H7 (cell line): Measurements from ENCODE around the gene LBR. TPM values are rescaled to one million over a fixed set of nuclear protein-coding genes. Genes with fewer than 3 reads are reported as not detected.

Source experiments
- DNase-seq: peaks from one replicate; pipeline ENCODE4 v3.0.0; 2012
- H3K27me3 ChIP-seq: 2 replicates; pipeline ENCODE4 v1.6.0; 2011; ENCODE audit warnings: mild to moderate bottlenecking, low read length; ENCODE audit not compliant: control insufficient read depth, insufficient read depth
- H3K36me3 ChIP-seq: replicated peaks from 2 replicates; pipeline ENCODE4 v1.5.1; 2011; ENCODE audit warnings: low read length; ENCODE audit not compliant: control insufficient read depth, insufficient read depth
- H3K4me3 ChIP-seq: 2 replicates; pipeline ENCODE4 v1.5.1; 2011; ENCODE audit warnings: low read depth, mild to moderate bottlenecking, control low read depth, low read length, moderate library complexity; ENCODE audit not compliant: insufficient read depth
- total RNA-seq: library from RNA; depleted of rRNA; stranded (reverse); fragments of >200 nt; shearing (Covaris generic); gene quantifications from 2 replicates; pipeline ENCODE4 v1.2.3, GENCODE V29; 2014

The LBR gene
- total RNA-seq, 1 experiment from 2014 or later: 97.1 TPM

DNA sequence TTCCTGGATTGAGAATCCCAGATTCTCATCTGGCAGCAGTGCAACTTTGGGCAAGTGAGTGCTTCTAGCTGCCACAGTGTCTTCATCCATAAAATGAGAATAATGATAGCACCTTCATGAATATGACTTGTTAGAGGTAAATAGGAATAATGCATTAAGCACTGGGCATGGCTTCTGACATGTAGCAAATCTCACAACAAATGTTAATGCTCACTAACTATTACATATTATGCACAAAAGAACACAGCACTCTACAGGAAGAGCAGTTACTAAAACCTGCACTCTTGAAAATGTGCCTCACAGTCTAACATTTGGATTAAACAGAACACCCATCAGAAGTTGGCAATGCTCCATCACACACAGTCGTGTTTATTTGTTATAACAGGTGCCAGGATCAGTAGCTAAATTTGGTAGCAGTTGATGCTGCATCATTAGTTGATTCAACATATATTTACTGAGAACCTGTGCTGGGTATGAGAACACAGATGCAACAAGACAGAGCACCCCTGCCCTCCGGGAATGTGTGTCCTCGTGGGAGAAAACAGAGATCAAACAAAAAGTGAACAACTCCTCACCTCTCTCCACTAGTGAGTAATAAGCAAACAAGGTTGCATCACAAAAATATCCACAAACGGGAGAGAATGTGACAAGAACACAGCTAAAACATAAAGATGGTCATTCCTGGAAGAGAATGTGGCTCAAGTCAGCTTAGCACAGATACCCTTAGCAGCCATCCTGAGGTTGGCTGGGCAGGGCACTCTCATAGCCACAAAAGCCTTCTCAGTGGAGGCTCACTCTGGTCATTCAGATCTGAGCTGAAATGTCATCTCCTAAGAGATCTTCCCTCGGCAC, 26.2 kb upstream of the LBR start:
- no peaks in the 10 kb centered on the region for H3K36me3 ChIP-seq
- no peak overlapping the region for H3K4me3 ChIP-seq
- no peaks in the 10 kb centered on the region for H3K27me3 ChIP-seq
- no peak for DNase-seq

DNA sequence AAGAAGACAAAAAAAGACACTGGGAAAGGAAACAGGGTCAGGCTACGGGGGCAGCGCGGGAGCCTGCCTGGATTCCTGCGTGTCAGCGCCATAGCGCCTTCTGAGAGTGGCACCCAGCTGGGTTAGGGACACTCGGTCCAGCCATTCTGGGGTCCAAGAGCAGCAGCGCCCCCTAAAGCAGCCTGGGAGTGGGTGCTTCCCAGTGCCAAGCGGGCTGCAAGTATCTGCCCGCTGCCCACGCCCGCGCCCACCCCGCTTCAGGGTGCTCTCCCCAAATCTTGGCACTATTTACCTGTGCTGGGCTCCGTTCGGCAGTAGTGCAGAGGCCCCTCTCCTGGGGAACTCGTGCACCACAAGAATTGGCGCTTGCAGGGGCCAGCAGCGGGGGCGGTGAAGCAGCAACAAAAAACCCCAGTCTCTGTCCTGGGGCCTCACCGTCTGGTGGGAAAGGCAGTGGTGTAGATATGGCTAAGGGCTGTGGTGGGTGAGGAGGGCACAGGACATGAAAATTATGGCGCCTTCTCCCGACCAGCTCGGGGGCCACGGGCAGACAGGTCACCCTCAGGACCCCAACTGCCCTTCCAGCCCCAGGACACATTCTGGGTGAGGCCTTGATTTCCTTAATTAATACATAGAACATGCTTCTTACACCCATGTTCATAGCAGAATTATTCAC, 24.1 kb upstream of the LBR start:
- H3K36me3 ChIP-seq: no peaks in the 10 kb centered on the region
- H3K27me3 ChIP-seq: peaks cover 2% of the 10 kb centered on the region; the same call in 1 of the 2 replicates
- peak; percentile 77 for DNase-seq
- no peak overlapping the region for H3K4me3 ChIP-seq

DNA sequence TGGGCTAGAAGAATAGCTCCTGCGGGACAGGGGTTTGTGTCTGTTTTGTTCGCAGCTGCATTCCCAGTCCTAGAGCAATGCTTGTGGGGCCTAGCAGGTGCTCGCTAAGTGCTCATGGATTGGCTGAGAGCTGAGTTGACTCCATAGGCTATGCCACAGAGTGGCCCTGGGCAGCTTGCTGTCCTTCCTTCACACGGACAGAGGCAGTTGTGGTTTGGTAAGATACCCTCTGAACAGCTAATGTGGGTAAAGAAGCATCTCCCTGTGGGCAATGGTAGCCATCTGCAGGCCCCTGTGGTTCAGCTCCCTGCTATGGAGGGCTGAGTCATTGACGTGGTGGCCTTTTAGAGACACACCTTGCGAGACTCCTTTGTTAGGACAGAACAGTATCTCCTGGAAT, 23.5 kb upstream of the LBR start:
- Histone ChIP-seq H3K27me3 (peaks cover 2% of the 10 kb centered on the region; the same call in 1 of the 2 replicates), H3K36me3 (no peaks in the 10 kb centered on the region), H3K4me3 (no peak overlapping the region)
- DNase-seq: no peak

DNA sequence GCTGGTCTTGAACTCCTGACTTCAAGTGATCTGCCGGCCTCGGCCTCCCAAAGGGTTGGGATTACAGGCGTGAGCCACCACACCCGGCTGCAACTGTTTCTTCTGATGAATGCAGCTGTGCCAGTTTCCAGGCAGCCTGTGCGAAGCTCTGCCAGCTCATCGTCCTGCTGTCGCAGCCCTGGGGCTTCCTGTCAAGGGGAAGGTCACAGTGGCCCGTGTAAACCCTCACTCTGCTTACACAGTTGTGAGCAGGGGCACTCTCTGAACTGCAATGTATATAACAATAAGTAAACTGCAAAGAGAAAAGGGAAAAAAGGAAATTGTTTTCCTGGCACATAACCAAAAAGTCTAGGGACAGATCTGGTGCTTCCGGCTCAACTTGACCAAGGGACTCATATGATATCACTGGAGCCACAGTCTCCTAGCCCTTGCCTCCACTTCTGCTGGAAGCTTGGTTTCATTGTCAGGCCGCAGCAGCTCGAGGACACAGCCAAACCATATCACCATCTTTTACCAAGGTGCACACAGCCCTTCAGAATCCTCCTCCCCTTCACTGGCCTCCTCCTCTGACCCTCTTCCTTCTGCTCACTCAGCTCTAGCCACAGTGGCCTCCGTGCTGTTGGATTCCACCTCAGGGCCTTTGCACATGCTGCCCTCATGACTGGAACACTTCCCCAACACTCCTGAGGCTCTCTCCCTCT, 22.8 kb upstream of the LBR start:
- DNase-seq: no peak
- H3K36me3 ChIP-seq: no peaks in the 10 kb centered on the region
- no peak overlapping the region for H3K4me3 ChIP-seq
- H3K27me3 ChIP-seq: peaks cover 2% of the 10 kb centered on the region; the same call in 1 of the 2 replicates

DNA sequence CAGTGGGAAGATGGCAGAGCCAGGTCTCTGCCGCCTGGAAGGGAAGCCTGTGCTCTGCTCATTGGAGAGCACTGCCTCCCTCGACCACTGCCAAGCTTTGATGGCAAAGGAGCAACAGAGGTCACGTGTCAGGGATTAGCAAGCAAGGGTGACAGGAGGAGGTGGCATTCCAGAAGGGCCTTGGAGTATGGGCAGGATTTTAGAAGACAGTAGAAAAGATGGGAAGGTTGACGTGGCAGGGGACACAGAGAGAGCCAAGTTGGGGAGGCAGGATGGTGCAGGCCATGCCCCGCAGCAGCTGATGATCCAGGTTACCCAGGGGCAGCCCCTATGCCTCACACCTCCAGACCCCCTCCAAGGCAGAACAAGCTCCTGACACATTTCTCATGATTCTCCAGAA, 21.9 kb upstream of the LBR start:
- H3K36me3 ChIP-seq: no peaks in the 10 kb centered on the region
- H3K27me3 ChIP-seq: peaks cover 2% of the 10 kb centered on the region; the same call in 1 of the 2 replicates
- H3K4me3 ChIP-seq: no peak overlapping the region
- DNase-seq: no peak

DNA sequence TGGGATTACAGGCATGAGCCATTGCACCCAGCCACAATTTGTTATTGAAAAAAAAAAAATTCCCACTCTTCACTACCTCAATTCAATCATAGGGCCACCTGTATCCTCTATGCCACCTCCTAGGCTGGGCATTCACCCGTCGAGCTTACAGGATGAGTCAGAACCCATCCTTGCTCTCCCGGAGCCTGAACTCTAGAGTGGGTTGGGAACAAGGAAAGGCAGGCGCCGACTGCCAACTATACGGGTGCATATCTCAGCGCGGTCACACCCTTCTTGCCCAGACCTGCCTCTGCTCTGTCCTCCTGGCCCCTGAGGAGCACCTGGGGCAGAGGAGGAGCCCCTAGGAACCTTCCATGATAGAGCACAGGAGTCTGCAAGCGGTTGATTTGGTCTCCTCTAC, 21.4 kb upstream of the LBR start:
- Histone ChIP-seq H3K4me3 (no peak overlapping the region), H3K27me3 (peaks cover 2% of the 10 kb centered on the region; the same call in 1 of the 2 replicates), H3K36me3 (no peaks in the 10 kb centered on the region)
- no peak for DNase-seq

DNA sequence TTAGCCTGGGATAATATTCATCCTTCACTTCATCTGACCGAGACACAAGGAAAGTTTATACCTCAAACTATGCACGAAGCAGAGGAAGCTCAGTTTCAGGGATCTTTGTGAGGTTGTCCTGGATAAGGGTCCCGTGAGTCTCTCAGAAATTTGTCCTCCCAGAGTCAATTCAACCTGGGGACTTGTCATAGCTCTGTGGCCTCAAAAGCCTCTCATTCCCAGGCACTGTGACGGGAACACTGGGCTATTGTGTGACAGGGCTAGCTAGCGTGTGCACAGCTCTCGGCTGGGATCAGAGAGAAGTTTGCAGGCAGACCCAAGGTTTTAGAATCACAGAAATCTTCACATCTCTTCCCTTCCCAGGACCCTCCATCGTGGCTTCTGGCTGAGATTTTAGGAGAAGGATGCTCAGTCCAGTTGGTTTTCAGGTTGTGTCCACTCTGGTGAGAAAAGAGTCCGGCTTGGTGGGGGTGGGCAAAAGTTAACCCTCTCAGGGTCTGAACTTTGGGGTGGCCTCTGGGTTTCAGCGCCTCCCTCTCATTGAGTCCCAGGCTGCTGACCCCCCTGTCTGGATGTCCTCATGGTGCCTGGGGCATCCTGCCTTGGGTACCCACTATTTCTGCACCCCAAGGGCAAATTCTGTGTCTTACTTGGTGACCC, 20.4 kb upstream of the LBR start:
- no peak for DNase-seq
- H3K27me3 ChIP-seq: peaks cover 2% of the 10 kb centered on the region; the same call in 1 of the 2 replicates
- H3K4me3 ChIP-seq: no peak overlapping the region
- H3K36me3 ChIP-seq: no peaks in the 10 kb centered on the region

DNA sequence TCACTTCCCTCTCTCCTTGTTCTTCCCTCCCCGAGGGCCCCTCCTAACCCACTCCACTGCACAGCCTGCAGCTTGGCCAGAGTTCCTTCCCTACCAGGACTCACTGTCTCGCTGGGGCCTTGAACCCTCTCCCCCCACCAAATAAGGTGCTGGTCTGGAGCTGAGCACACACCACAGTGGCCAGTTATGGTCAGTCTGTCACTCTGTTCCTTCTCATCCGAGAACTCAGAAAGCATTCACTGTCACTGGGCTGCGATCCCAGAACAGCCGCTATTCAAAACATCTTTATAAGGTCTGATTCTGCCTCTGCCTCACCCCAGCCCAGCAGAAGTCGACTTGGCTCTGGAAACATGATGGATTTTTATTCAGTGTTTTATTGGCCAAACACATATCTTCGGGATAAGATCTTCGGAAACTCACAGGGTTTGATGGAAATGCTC, 19.8 kb upstream of the LBR start:
- Histone ChIP-seq H3K36me3 (no peaks in the 10 kb centered on the region), H3K27me3 (peaks cover 2% of the 10 kb centered on the region; the same call in 1 of the 2 replicates), H3K4me3 (no peak overlapping the region)
- no peak for DNase-seq

DNA sequence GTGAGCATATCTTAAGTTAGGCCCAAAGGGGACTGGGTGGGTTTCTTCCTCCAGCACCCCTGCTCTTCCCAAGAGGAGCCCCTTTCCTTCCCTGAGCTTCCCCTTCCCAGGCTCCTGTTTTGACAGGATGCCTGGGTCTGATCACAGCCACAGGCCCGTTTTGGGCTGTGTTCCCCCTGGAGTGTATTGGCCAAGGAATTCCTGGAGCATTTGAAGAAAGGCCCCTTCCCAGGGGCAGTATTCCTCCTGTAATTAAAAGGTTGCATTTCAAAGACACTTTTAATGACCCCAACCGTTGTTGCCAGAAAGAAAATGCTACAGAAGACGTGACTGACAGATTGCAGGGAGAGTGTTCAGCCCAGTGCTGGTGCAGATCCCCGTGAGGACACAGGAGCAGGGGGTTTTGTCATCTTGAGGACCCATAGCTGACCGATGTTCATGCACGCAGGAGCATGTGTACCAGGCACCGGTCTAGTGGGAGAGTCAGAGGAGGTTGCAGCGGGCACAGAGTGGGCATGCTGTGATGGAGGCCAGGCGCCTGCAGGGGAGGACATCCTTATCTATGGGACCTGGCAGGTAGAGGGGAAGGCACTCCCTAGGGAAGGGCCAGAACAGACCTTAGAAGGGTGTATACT, 19.3 kb upstream of the LBR start:
- Histone ChIP-seq H3K27me3 (peaks cover 2% of the 10 kb centered on the region; the same call in 1 of the 2 replicates), H3K36me3 (no peaks in the 10 kb centered on the region), H3K4me3 (no peak overlapping the region)
- DNase-seq: no peak

DNA sequence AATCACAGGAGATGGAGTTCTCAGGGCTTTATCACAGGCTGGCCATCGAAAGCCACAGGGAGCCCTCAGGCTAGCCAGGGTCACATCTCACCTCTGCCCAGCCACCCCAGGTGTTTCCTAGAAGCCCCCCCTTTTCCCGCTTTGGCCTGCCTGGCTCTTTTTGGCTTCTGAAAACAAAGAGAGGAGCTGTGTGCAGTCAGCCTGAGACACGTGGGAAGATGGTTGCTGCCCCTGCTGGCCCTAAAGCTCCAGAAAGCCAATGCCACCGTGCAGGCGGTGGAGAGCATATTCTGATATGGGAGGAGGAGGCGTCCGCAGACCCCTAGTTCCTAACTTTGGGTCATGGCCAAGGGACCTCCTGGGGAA, 18.7 kb upstream of the LBR start:
- DNase-seq: no peak
- Histone ChIP-seq H3K27me3 (peaks cover 2% of the 10 kb centered on the region; the same call in 1 of the 2 replicates), H3K36me3 (no peaks in the 10 kb centered on the region), H3K4me3 (no peak overlapping the region)

DNA sequence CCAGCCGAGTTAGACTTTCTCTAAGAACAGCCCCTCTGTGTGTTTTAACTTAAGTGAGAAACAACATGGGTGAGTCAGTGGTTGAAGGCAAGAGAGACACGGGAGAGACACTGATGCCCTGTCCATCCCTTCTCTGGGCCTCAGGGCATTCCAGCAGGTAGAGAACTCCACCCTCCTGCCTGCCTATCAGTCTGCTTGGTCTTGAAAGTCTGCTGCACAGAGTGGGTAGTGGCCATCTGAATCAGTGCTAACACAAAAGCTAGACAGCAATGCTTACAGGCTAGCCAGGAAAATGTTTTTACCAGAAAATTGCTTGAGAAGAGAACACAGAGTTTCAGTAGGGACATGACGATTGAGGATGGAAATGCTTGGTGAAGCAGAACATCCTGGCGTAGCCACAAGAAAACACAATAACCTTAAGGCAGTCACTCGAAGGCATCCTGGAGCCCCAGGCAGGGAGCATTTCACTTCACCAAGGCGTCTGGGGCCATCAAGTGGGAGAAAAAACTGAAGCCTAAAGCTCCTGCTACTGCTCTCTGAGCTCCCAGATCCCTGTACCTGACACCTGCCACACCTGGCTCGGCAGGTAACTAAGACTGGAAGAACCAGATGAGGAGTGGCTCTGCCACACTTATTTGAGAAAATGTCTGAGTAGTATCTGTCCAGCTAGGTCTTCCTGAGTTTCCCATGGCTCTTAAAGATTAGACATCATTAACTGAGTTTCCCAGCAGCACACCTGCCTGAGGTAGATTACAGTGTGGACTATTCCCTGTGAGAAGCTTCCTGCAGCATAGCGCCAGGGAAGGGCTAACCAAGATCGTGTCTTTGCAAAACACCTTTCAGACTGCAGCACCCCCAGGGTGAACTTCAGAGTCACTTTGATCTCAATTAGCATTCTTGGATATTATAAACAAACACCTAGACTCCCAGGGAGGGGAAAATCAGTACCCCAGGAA, 18.1 kb upstream of the LBR start:
- DNase-seq: no peak
- no peak overlapping the region for H3K4me3 ChIP-seq
- peaks cover 2% of the 10 kb centered on the region; the same call in 1 of the 2 replicates for H3K27me3 ChIP-seq
- H3K36me3 ChIP-seq: no peaks in the 10 kb centered on the region

DNA sequence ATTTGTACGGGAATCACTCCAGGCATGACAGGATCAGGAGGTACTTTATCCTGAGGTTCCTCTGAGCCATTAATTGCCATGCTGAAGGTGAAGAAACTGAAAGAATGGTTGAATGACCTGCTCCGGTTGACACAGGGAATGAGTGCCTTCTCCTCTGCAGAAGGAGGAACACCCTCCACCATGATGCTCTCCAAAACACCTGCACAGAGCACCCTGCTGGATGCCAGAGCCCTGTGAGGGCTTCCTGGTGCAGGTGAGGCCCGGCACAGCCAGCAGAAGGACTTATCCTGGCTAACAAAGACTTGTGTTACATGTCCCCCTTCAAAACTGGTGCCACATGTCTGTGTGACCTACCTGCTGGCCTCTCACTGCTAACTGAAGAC, 14.3 kb upstream of the LBR start:
- Histone ChIP-seq H3K36me3 (no peaks in the 10 kb centered on the region), H3K27me3 (no peaks in the 10 kb centered on the region), H3K4me3 (no peak overlapping the region)
- no peak for DNase-seq
